ENCODE data around the gene MAP4K5. TPM values are rescaled to one million over a fixed set of nuclear protein-coding genes. Genes with fewer than 3 reads are reported as not detected.

Gene MAP4K5
- total RNA-seq, 1 experiment from 2014 or later = 42.7 TPM

DNA sequence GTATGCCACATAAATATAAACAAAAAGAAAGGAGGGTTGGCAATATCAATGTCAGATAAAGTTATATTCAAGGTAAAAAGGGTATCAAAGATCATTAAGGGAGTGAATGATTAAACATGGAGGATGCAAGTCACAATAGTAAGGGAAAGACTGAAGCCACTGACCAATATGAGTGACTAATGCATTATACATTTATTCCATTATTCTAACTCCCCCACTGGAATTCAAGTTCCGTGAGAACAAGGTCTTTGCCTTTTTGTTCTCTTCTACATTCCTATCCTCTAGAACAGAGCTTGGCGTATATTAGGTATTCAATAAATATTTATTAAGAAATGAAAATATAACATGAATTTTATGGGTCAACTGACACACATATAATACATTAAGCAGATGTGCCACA is 30.7 kb downstream of the MAP4K5 start:
- Histone ChIP-seq H3K23ac (ENCODE audit: insufficient read length, low read depth, low read length) (no peak overlapping the region), H3K27ac (ENCODE audit: insufficient read length, low read depth, low read length) (no peak overlapping the region), H4K91ac (ENCODE audit: insufficient read length, low read depth, low read length) (no peak overlapping the region), H3K4me2 (ENCODE audit: insufficient read depth, insufficient read length, low read length) (no peak overlapping the region), H3K27me3 (ENCODE audit: insufficient read depth, low read length) (no peaks in the 10 kb centered on the region), H2BK120ac (ENCODE audit: low read depth, low read length, poor library complexity, severe bottlenecking) (no peak overlapping the region), H2AK5ac (ENCODE audit: insufficient read length, low read length) (no peak overlapping the region), H2BK12ac (ENCODE audit: insufficient read length, low read depth, low read length) (no peak overlapping the region), H3K23me2 (ENCODE audit: insufficient read length, low read depth, low read length, poor library complexity, severe bottlenecking) (no peaks in the 10 kb centered on the region), H3K79me1 (ENCODE audit: insufficient read depth, low read depth, low read length, poor library complexity, severe bottlenecking) (no peaks in the 10 kb centered on the region), H2BK5ac (ENCODE audit: insufficient read length, low read length) (no peak overlapping the region), H3K9ac (ENCODE audit: extremely low read depth, insufficient read length, low read length) (no peak overlapping the region), H4K5ac (ENCODE audit: insufficient read length, low read depth, low read length) (no peak overlapping the region), H3K14ac (ENCODE audit: insufficient read depth, low read length) (no peak overlapping the region), H3K9me3 (ENCODE audit: control insufficient read depth, low read depth, low read length) (no peaks in the 10 kb centered on the region), H3K56ac (ENCODE audit: insufficient read length, low read depth, low read length) (no peak overlapping the region), H3T11ph (ENCODE audit: low read length) (no peak overlapping the region), H3K18ac (ENCODE audit: insufficient read length, low read depth, low read length) (no peak overlapping the region), H2BK20ac (ENCODE audit: low read depth, low read length, poor library complexity, severe bottlenecking) (no peak overlapping the region), H4K8ac (replicated peaks; ENCODE audit: insufficient read length, low read depth, low read length) (no peak overlapping the region), H2AFZ (ENCODE audit: low read length) (no peak overlapping the region), H2BK15ac (ENCODE audit: low read depth, low read length) (no peak overlapping the region), H3K79me2 (ENCODE audit: insufficient read depth, low read length) (peaks cover 2% of the 10 kb centered on the region; the same call in 1 of the 2 replicates), H3K4me1 (ENCODE audit: insufficient read depth, low read length) (no peaks in the 10 kb centered on the region), H4K20me1 (ENCODE audit: control insufficient read depth, insufficient read depth, insufficient read length) (no peaks in the 10 kb centered on the region), H3K4ac (ENCODE audit: low read depth, low read length) (no peak overlapping the region)
- H3K9me3 Mint-ChIP-seq = no peaks in the 10 kb centered on the region
- H3K4me1 Mint-ChIP-seq = no peaks in the 10 kb centered on the region
- DNase-seq = no peak
- no peak for TF ChIP-seq CTCF (conservative IDR thresholded peaks at IDR 0.05)
- WGBS (ENCODE audit: extremely low coverage, insufficient read length, low lambda C conversion rate) = no CpG with 5 or more reads among the region's 2 CpGs
- H3K27ac Mint-ChIP-seq = no peak overlapping the region
- no peak overlapping the region for H3K4me3 Mint-ChIP-seq
- peaks cover 0 to 10% (median 4%) of the 10 kb centered on the region in 3 experiments; a peak in 2 of 7 replicates for H3K36me3 Mint-ChIP-seq (ENCODE audit: insufficient read depth in 1 of 3, low read depth in 3 of 3)
- no peaks in the 10 kb centered on the region for H3K27me3 Mint-ChIP-seq (ENCODE audit: low read depth)

Data from H9 (cell line).